Spleen (tissue), 11 donors: ENCODE data around the gene SOSTDC1. TPM values are rescaled to one million over a fixed set of nuclear protein-coding genes. Genes with fewer than 3 reads are reported as not detected.

Source experiments
- DNase-seq: peaks from one replicate; pipeline ENCODE4 v3.0.0-alpha.2; 2020
- H3K27ac ChIP-seq, 8 donors: fragments of 200-600 bp; sonication (generic) in 7 of 8; 1 replicate in 4 of 8; 2 replicates in 4 of 8; pipeline versions ENCODE4 v1.5.0 to v1.8.0; 2016 to 2021; ENCODE audit warnings: inconsistent platforms in 4 of 8, mild to moderate bottlenecking in 4 of 8, moderate library complexity in 1 of 8
- H3K27me3 ChIP-seq, 7 donors: fragments of 200-600 bp; sonication (generic) in 6 of 7; replicated peaks in 1 of 7; 1 replicate in 4 of 7; 2 replicates in 3 of 7; pipeline versions ENCODE4 v1.5.0 to v1.8.0; 2016 to 2021; ENCODE audit warnings: inconsistent platforms in 3 of 7, mild to moderate bottlenecking in 1 of 7
- H3K36me3 ChIP-seq, 6 donors: fragments of 200-600 bp; sonication (generic) in 5 of 6; 1 replicate in 4 of 6; 2 replicates in 2 of 6; pipeline versions ENCODE4 v1.5.0 to v1.8.0; 2016 to 2021; ENCODE audit warnings: inconsistent platforms in 2 of 6
- H3K4me1 ChIP-seq, 6 donors: fragments of 200-600 bp; sonication (generic) in 5 of 6; 1 replicate in 3 of 6; 2 replicates in 3 of 6; pipeline versions ENCODE4 v1.5.0 to v1.8.0; 2016 to 2021; ENCODE audit warnings: inconsistent platforms in 3 of 6
- H3K4me3 ChIP-seq, 8 donors: fragments of 200-600 bp; sonication (generic) in 7 of 8; 1 replicate in 4 of 8; 2 replicates in 4 of 8; pipeline versions ENCODE4 v1.5.0 to v1.8.0; 2016 to 2021; ENCODE audit warnings: inconsistent platforms in 4 of 8, mild to moderate bottlenecking in 4 of 8, moderate library complexity in 2 of 8
- H3K9me3 ChIP-seq, 8 donors: fragments of 200-600 bp; sonication (generic) in 7 of 8; 1 replicate in 4 of 8; 2 replicates in 4 of 8; pipeline versions ENCODE4 v1.5.0 to v1.8.0; 2016 to 2021; ENCODE audit warnings: inconsistent platforms in 4 of 8
- POLR2A ChIP-seq, 3 donors: fragments of 450-650 bp; IDR thresholded peaks; one replicate each; pipeline ENCODE4 v1.5.1; 2017; ENCODE audit warnings: antibody characterized with exemption in 3 of 3, mild to moderate bottlenecking in 1 of 3
- POLR2AphosphoS5 ChIP-seq, 3 donors: sonication (generic); formaldehyde crosslinking; IDR thresholded peaks; one replicate each; pipeline ENCODE4 v1.5.1; 2017; ENCODE audit warnings: antibody characterized with exemption in 3 of 3
- WGBS, 5 donors: extraction: QIAGEN DNeasy Blood & Tissue Kit in 3 of 5; methylation state at CpG; one replicate each; pipeline versions ENCODE4 v1.1.5 to v1.1.7; 2013 to 2018; 5-methylcytosine and 5-hydroxymethylcytosine counted together
- intact Hi-C: fragments of 100-400 bp; cut with DNase I; formaldehyde crosslinking; loops from one replicate; pipeline ENCODE4 v1.15.0; 2023; ENCODE audit warnings: low total_unique reads
- polyA plus RNA-seq, 3 donors: library from polyadenylated mRNA; stranded (reverse); fragments of 200-250 nt; gene quantifications; one replicate each; pipeline ENCODE4 v1.2.1, GENCODE V29; 2013
- small RNA-seq, 4 donors: library from RNA; depleted of rRNA; stranded (forward); fragments of <200 nt; gene quantifications; one replicate each; pipeline ENCODE3, GENCODE V24; 2016
- total RNA-seq, 7 donors: library from RNA; depleted of rRNA in 3 of 7; stranded (reverse); fragments of >200 nt in 3 of 7; fragmentation: NEBNext Ultra II Directional in 4 of 7; extraction: Animal tissue kit (Norgen Biotek cat#: 25700) in 4 of 7; gene quantifications; one replicate each; pipeline versions ENCODE4 v1.1.0 to v1.2.1, GENCODE V29; 2016 to 2021
- TF ChIP-seq, protein P1 (sequence below), 11 experiments: fragments of 200-600 bp in 7 of 11; fragments of 450-650 bp in 4 of 11; sonication (generic) in 4 of 11; IDR thresholded peaks in 8 of 11; conservative IDR thresholded peaks in 3 of 11; 1 replicate in 7 of 11; 2 replicates in 4 of 11; pipeline versions ENCODE4 v1.4.0 to v1.8.0; 2016 to 2021; ENCODE audit warnings: antibody characterized with exemption in 11 of 11, inconsistent platforms in 4 of 11, mild to moderate bottlenecking in 1 of 11
- donor health status: healthy with polysubstance abuse.
- donor health status: DM: no; HTN: no; CAD: no; lungs with moderate emphysema.
- donor health status: DM: no; HTN: no; CAD: no.
- donor health status: Bipolar disorder and iron deficiency.
- donor health status: healthy.
- donor health status: DM: no; HTN: no; CAD: no.
- donor health status: DM: yes; HTN: yes; CAD: no.

SOSTDC1 gene
- total and polyA plus RNA-seq, 10 donors = not detected

GRCh38 chr7:16412274-16413254 is 53.0 kb downstream of the SOSTDC1 start:
- intact Hi-C loops = no loop called here
- Histone ChIP-seq H3K4me3 (no peak overlapping the region), H3K27ac (no peak overlapping the region), H3K27me3 (no peaks in the 10 kb centered on the region), H3K9me3 (no peaks in the 10 kb centered on the region), H3K36me3 (no peaks in the 10 kb centered on the region), H3K4me1 (no peaks in the 10 kb centered on the region)
- no peak for DNase-seq
- 87 to 90% (median 89%) methylated on average over 8 of the region's 8 CpGs for WGBS, 5 donors
- no peak for TF ChIP-seq POLR2AphosphoS5 (IDR thresholded peaks at IDR 0.05)
- TF ChIP-seq POLR2A (IDR thresholded peaks at IDR 0.05) = no peak
- TF ChIP-seq, protein P1, sequence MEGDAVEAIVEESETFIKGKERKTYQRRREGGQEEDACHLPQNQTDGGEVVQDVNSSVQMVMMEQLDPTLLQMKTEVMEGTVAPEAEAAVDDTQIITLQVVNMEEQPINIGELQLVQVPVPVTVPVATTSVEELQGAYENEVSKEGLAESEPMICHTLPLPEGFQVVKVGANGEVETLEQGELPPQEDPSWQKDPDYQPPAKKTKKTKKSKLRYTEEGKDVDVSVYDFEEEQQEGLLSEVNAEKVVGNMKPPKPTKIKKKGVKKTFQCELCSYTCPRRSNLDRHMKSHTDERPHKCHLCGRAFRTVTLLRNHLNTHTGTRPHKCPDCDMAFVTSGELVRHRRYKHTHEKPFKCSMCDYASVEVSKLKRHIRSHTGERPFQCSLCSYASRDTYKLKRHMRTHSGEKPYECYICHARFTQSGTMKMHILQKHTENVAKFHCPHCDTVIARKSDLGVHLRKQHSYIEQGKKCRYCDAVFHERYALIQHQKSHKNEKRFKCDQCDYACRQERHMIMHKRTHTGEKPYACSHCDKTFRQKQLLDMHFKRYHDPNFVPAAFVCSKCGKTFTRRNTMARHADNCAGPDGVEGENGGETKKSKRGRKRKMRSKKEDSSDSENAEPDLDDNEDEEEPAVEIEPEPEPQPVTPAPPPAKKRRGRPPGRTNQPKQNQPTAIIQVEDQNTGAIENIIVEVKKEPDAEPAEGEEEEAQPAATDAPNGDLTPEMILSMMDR (IDR thresholded peaks at IDR 0.05 in 8 of 11, conservative IDR thresholded peaks at IDR 0.05 in 3 of 11) = no peak

Small RNAs within 50 kb of the gene (small RNA-seq; reads per million reads assigned to genes)
- 0 reads per million in 4 donors for gene AC005014.3

Other genes with a start within 250 kb of the SOSTDC1 start
- gene CRPPA, start 44.2 kb downstream of the SOSTDC1 start, total RNA-seq = 1 to 10 TPM in 4 of 7 donors, under 1 TPM in 3; 0.76 to 3.1 (median 1.2) TPM
- under 1 TPM; 0.15 to 0.35 (median 0.17) TPM for gene CRPPA, start 44.2 kb downstream of the SOSTDC1 start, polyA plus RNA-seq
- not detected for gene LRRC72, start 61.1 kb upstream of the SOSTDC1 start, total RNA-seq
- not detected for gene LRRC72, start 61.1 kb upstream of the SOSTDC1 start, polyA plus RNA-seq
- gene ANKMY2, start 180.0 kb upstream of the SOSTDC1 start, total RNA-seq = 10 to 100 TPM; 10.6 to 19.9 (median 13.4) TPM
- gene ANKMY2, start 180.0 kb upstream of the SOSTDC1 start, polyA plus RNA-seq = 1 to 10 TPM; 4.6 to 9.1 (median 5.9) TPM
- gene BZW2, start 180.4 kb upstream of the SOSTDC1 start, total RNA-seq = 10 to 100 TPM; 19.4 to 36.8 (median 26.6) TPM
- gene BZW2, start 180.4 kb upstream of the SOSTDC1 start, polyA plus RNA-seq = 10 to 100 TPM; 23.2 to 40.5 (median 28.8) TPM